Measurements from ENCODE around the gene TLL2.

The TLL2 gene

GRCh38 chr10:96415150-96415890 is 98.4 kb downstream of the TLL2 start:
- TF ChIP-seq GATA2 (IDR thresholded peaks at IDR 0.05; ENCODE audit: low read depth, low read length) (no peak), GATA3 (IDR thresholded peaks at IDR 0.05; ENCODE audit: low read depth, low read length) (no peak)

GRCh38 chr10:96414303-96414702 is 99.4 kb downstream of the TLL2 start:
- TF ChIP-seq GATA3 (IDR thresholded peaks at IDR 0.05; ENCODE audit: low read depth, low read length), result no peak
- TF ChIP-seq GATA2 (IDR thresholded peaks at IDR 0.05; ENCODE audit: low read depth, low read length), result no peak

- TF ChIP-seq GATA3 (IDR thresholded peaks at IDR 0.05; ENCODE audit: low read depth, low read length) (no peak), GATA2 (IDR thresholded peaks at IDR 0.05; ENCODE audit: low read depth, low read length) (no peak)
Measured at GRCh38 chr10:96413151-96413787, 100.5 kb downstream of the TLL2 start.

GRCh38 chr10:96411716-96412320 is 101.9 kb downstream of the TLL2 start:
- TF ChIP-seq GATA2 (IDR thresholded peaks at IDR 0.05; ENCODE audit: low read depth, low read length) (no peak), GATA3 (IDR thresholded peaks at IDR 0.05; ENCODE audit: low read depth, low read length) (no peak)

GRCh38 chr10:96410296-96410695 is 103.4 kb downstream of the TLL2 start:
- TF ChIP-seq GATA2 (IDR thresholded peaks at IDR 0.05; ENCODE audit: low read depth, low read length) (no peak), GATA3 (IDR thresholded peaks at IDR 0.05; ENCODE audit: low read depth, low read length) (no peak)

GRCh38 chr10:96408201-96408600 is 105.5 kb downstream of the TLL2 start:
- no peak for TF ChIP-seq GATA3 (IDR thresholded peaks at IDR 0.05; ENCODE audit: low read depth, low read length)
- TF ChIP-seq GATA2 (IDR thresholded peaks at IDR 0.05; ENCODE audit: low read depth, low read length), result no peak

- no peak for TF ChIP-seq GATA3 (IDR thresholded peaks at IDR 0.05; ENCODE audit: low read depth, low read length)
- no peak for TF ChIP-seq GATA2 (IDR thresholded peaks at IDR 0.05; ENCODE audit: low read depth, low read length)
Measured at GRCh38 chr10:96407560-96408069, 106.1 kb downstream of the TLL2 start.

GRCh38 chr10:96406091-96406490 is 107.6 kb downstream of the TLL2 start:
- TF ChIP-seq GATA3 (IDR thresholded peaks at IDR 0.05; ENCODE audit: low read depth, low read length) (no peak), GATA2 (IDR thresholded peaks at IDR 0.05; ENCODE audit: low read depth, low read length) (no peak)

GRCh38 chr10:96402417-96403305 is 111.1 kb downstream of the TLL2 start:
- no peak for TF ChIP-seq GATA3 (IDR thresholded peaks at IDR 0.05; ENCODE audit: low read depth, low read length)
- no peak for TF ChIP-seq GATA2 (IDR thresholded peaks at IDR 0.05; ENCODE audit: low read depth, low read length)

GRCh38 chr10:96401036-96401435 is 112.7 kb downstream of the TLL2 start:
- TF ChIP-seq GATA3 (IDR thresholded peaks at IDR 0.05; ENCODE audit: low read depth, low read length) (no peak), GATA2 (IDR thresholded peaks at IDR 0.05; ENCODE audit: low read depth, low read length) (no peak)

- TF ChIP-seq GATA2 (IDR thresholded peaks at IDR 0.05; ENCODE audit: low read depth, low read length) (no peak), GATA3 (IDR thresholded peaks at IDR 0.05; ENCODE audit: low read depth, low read length) (no peak)
Measured at GRCh38 chr10:96400465-96400864, 113.3 kb downstream of the TLL2 start.

- TF ChIP-seq GATA2 (IDR thresholded peaks at IDR 0.05; ENCODE audit: low read depth, low read length) (no peak), GATA3 (IDR thresholded peaks at IDR 0.05; ENCODE audit: low read depth, low read length) (no peak)
Measured at GRCh38 chr10:96397902-96398301, 115.8 kb downstream of the TLL2 start.

GRCh38 chr10:96395931-96396877 is 117.5 kb downstream of the TLL2 start:
- TF ChIP-seq GATA3 (IDR thresholded peaks at IDR 0.05; ENCODE audit: low read depth, low read length) (no peak), GATA2 (IDR thresholded peaks at IDR 0.05; ENCODE audit: low read depth, low read length) (no peak)

Data from SH-SY5Y (cell line).